Activated CD4-positive, alpha-beta memory T cell treated with anti-CD3 and anti-CD28 coated beads, Interleukin-2, amount 10 ng/mL, durations not matched to agents 7 days and 5 days (primary cell): ENCODE results near the gene FMN2. TPM values are rescaled to one million over a fixed set of nuclear protein-coding genes. Genes with fewer than 3 reads are reported as not detected.

Experiments
- CTCF ChIA-PET: fragments of 350-600 bp; sonication (Branson Sonifier 250); formaldehyde crosslinking; loops from one replicate; lab custom pipeline; 2021; ENCODE audit warnings: antibody characterized with exemption, inconsistent platforms; lab: Charles Lee
- POLR2A ChIA-PET: fragments of 350-600 bp; sonication (Branson Sonifier 250); formaldehyde crosslinking; loops from one replicate; lab custom pipeline; 2021; ENCODE audit warnings: antibody characterized with exemption; lab: Charles Lee
- DNase-seq: peaks from one replicate; pipeline ENCODE4 v3.0.0-alpha.2; 2020
- H3K27ac Mint-ChIP-seq: one replicate; pipeline ENCODE4 v1.8.0; 2021; ENCODE audit warnings: mild to moderate bottlenecking, mixed read lengths
- H3K27me3 Mint-ChIP-seq: one replicate; pipeline ENCODE4 v1.8.0; 2021; ENCODE audit warnings: mixed read lengths
- H3K36me3 Mint-ChIP-seq: one replicate; pipeline ENCODE4 v1.8.0; 2021; ENCODE audit warnings: low read depth, mixed read lengths
- H3K4me1 Mint-ChIP-seq: one replicate; pipeline ENCODE4 v1.8.0; 2021; ENCODE audit warnings: mixed read lengths
- H3K4me3 Mint-ChIP-seq: one replicate; pipeline ENCODE4 v1.8.0; 2021; ENCODE audit warnings: mild to moderate bottlenecking, mixed read lengths
- H3K9me3 Mint-ChIP-seq: one replicate; pipeline ENCODE4 v1.8.0; 2021; ENCODE audit warnings: mixed read lengths
- total RNA-seq, 2 experiments: library from RNA; stranded (reverse); gene quantifications; one replicate each; pipeline ENCODE4 v1.2.3, GENCODE V29; 2021

The FMN2 gene
- total RNA-seq, 2 experiments from 2014 or later, result not detected

GRCh38 chr1:240134113-240134512 is 42.4 kb downstream of the FMN2 start:
- ChIA-PET POLR2A (no interaction called here), CTCF (no interaction called here)
- Mint-ChIP-seq H3K9me3 (no peaks in the 10 kb centered on the region), H3K4me3 (no peak overlapping the region), H3K27me3 (no peaks in the 10 kb centered on the region), H3K4me1 (no peaks in the 10 kb centered on the region), H3K36me3 (no peaks in the 10 kb centered on the region), H3K27ac (no peak overlapping the region)
- DNase-seq, result no peak

- Mint-ChIP-seq H3K4me3 (no peak overlapping the region), H3K36me3 (no peaks in the 10 kb centered on the region), H3K9me3 (no peaks in the 10 kb centered on the region), H3K27ac (no peak overlapping the region), H3K27me3 (no peaks in the 10 kb centered on the region), H3K4me1 (no peaks in the 10 kb centered on the region)
- CTCF ChIA-PET, result no interaction called here
- POLR2A ChIA-PET, result no interaction called here
- no peak for DNase-seq
Observed at GRCh38 chr1:240134596-240134995, 42.9 kb downstream of the FMN2 start.

- H3K36me3 Mint-ChIP-seq, result no peaks in the 10 kb centered on the region
- DNase-seq, result no peak
- H3K27me3 Mint-ChIP-seq, result no peaks in the 10 kb centered on the region
- ChIA-PET POLR2A (no interaction called here), CTCF (no interaction called here)
- no peak overlapping the region for H3K4me3 Mint-ChIP-seq
- H3K4me1 Mint-ChIP-seq, result no peaks in the 10 kb centered on the region
- H3K9me3 Mint-ChIP-seq, result no peaks in the 10 kb centered on the region
- no peak overlapping the region for H3K27ac Mint-ChIP-seq
Observed at GRCh38 chr1:240136402-240136801, 44.7 kb downstream of the FMN2 start.

- H3K27me3 Mint-ChIP-seq, result no peaks in the 10 kb centered on the region
- H3K4me3 Mint-ChIP-seq, result no peak overlapping the region
- CTCF ChIA-PET, result no interaction called here
- POLR2A ChIA-PET, result no interaction called here
- no peaks in the 10 kb centered on the region for H3K36me3 Mint-ChIP-seq
- no peak for DNase-seq
- no peaks in the 10 kb centered on the region for H3K9me3 Mint-ChIP-seq
- no peak overlapping the region for H3K27ac Mint-ChIP-seq
- H3K4me1 Mint-ChIP-seq, result no peaks in the 10 kb centered on the region
Observed at GRCh38 chr1:240138867-240139266, 47.2 kb downstream of the FMN2 start.

GRCh38 chr1:240139511-240139910 is 47.8 kb downstream of the FMN2 start:
- ChIA-PET POLR2A (no interaction called here), CTCF (interaction anchor here (1.0 kb wide), 1 partner anchor 10 kb away, joined by 3 read pairs; no protein-coding TSS in a partner anchor)
- Mint-ChIP-seq H3K4me3 (no peak overlapping the region), H3K4me1 (no peaks in the 10 kb centered on the region), H3K27ac (no peak overlapping the region), H3K9me3 (no peaks in the 10 kb centered on the region), H3K27me3 (no peaks in the 10 kb centered on the region), H3K36me3 (no peaks in the 10 kb centered on the region)
- DNase-seq, result no peak

- Mint-ChIP-seq H3K4me3 (no peak overlapping the region), H3K27me3 (peaks cover under 1% of the 10 kb centered on the region), H3K4me1 (no peaks in the 10 kb centered on the region), H3K9me3 (no peaks in the 10 kb centered on the region), H3K27ac (no peak overlapping the region), H3K36me3 (no peaks in the 10 kb centered on the region)
- DNase-seq, result no peak
- ChIA-PET POLR2A (no interaction called here), CTCF (no interaction called here)
Observed at GRCh38 chr1:240145120-240145519, 53.4 kb downstream of the FMN2 start.

- ChIA-PET CTCF (no interaction called here), POLR2A (no interaction called here)
- Mint-ChIP-seq H3K36me3 (no peaks in the 10 kb centered on the region), H3K4me1 (no peaks in the 10 kb centered on the region), H3K9me3 (no peaks in the 10 kb centered on the region), H3K27me3 (peaks cover 2% of the 10 kb centered on the region), H3K4me3 (no peak overlapping the region), H3K27ac (no peak overlapping the region)
- DNase-seq, result no peak
Observed at GRCh38 chr1:240148333-240148732, 56.6 kb downstream of the FMN2 start.

GRCh38 chr1:240149484-240150094 is 57.9 kb downstream of the FMN2 start:
- H3K9me3 Mint-ChIP-seq, result no peaks in the 10 kb centered on the region
- peaks cover 2% of the 10 kb centered on the region for H3K27me3 Mint-ChIP-seq
- no peak overlapping the region for H3K4me3 Mint-ChIP-seq
- no peak overlapping the region for H3K27ac Mint-ChIP-seq
- POLR2A ChIA-PET, result no interaction called here
- H3K36me3 Mint-ChIP-seq, result no peaks in the 10 kb centered on the region
- CTCF ChIA-PET, result interaction anchor here (0.6 to 1.3 kb wide), 8 partner anchors 9 to 122 kb away, joined by 3 to 8 read pairs (median 3); no protein-coding TSS in a partner anchor
- DNase-seq, result no peak
- H3K4me1 Mint-ChIP-seq, result no peaks in the 10 kb centered on the region

GRCh38 chr1:240151136-240151735 is 59.6 kb downstream of the FMN2 start:
- peaks cover 4% of the 10 kb centered on the region for H3K27me3 Mint-ChIP-seq
- no peaks in the 10 kb centered on the region for H3K9me3 Mint-ChIP-seq
- no peaks in the 10 kb centered on the region for H3K4me1 Mint-ChIP-seq
- ChIA-PET POLR2A (no interaction called here), CTCF (no interaction called here)
- no peaks in the 10 kb centered on the region for H3K36me3 Mint-ChIP-seq
- H3K27ac Mint-ChIP-seq, result no peak overlapping the region
- no peak for DNase-seq
- H3K4me3 Mint-ChIP-seq, result no peak overlapping the region

GRCh38 chr1:240152611-240153297 is 61.1 kb downstream of the FMN2 start:
- Mint-ChIP-seq H3K36me3 (no peaks in the 10 kb centered on the region), H3K4me3 (no peak overlapping the region), H3K27ac (no peak overlapping the region), H3K27me3 (peaks cover 4% of the 10 kb centered on the region), H3K4me1 (no peaks in the 10 kb centered on the region), H3K9me3 (no peaks in the 10 kb centered on the region)
- ChIA-PET POLR2A (no interaction called here), CTCF (interaction anchor here (1.0 kb wide), 1 partner anchor 11 kb away, joined by 3 read pairs; no protein-coding TSS in a partner anchor)
- DNase-seq, result no peak

GRCh38 chr1:240155605-240156004 is 63.9 kb downstream of the FMN2 start:
- CTCF ChIA-PET, result no interaction called here
- H3K27me3 Mint-ChIP-seq, result peaks cover 1% of the 10 kb centered on the region
- POLR2A ChIA-PET, result no interaction called here
- no peaks in the 10 kb centered on the region for H3K4me1 Mint-ChIP-seq
- no peak for DNase-seq
- no peak overlapping the region for H3K27ac Mint-ChIP-seq
- H3K4me3 Mint-ChIP-seq, result no peak overlapping the region
- H3K9me3 Mint-ChIP-seq, result no peaks in the 10 kb centered on the region
- H3K36me3 Mint-ChIP-seq, result no peaks in the 10 kb centered on the region

- no peak overlapping the region for H3K4me3 Mint-ChIP-seq
- no peak for DNase-seq
- H3K36me3 Mint-ChIP-seq, result no peaks in the 10 kb centered on the region
- H3K4me1 Mint-ChIP-seq, result no peaks in the 10 kb centered on the region
- H3K27ac Mint-ChIP-seq, result no peak overlapping the region
- H3K9me3 Mint-ChIP-seq, result no peaks in the 10 kb centered on the region
- ChIA-PET POLR2A (no interaction called here), CTCF (no interaction called here)
- no peaks in the 10 kb centered on the region for H3K27me3 Mint-ChIP-seq
Observed at GRCh38 chr1:240164742-240165141, 73.1 kb downstream of the FMN2 start.

- H3K36me3 Mint-ChIP-seq, result no peaks in the 10 kb centered on the region
- POLR2A ChIA-PET, result no interaction called here
- CTCF ChIA-PET, result no interaction called here
- no peak overlapping the region for H3K4me3 Mint-ChIP-seq
- no peaks in the 10 kb centered on the region for H3K9me3 Mint-ChIP-seq
- H3K27ac Mint-ChIP-seq, result no peak overlapping the region
- no peaks in the 10 kb centered on the region for H3K27me3 Mint-ChIP-seq
- DNase-seq, result no peak
- H3K4me1 Mint-ChIP-seq, result no peaks in the 10 kb centered on the region
Observed at GRCh38 chr1:240169188-240169587, 77.5 kb downstream of the FMN2 start.
